HCT116 (cell line): ENCODE data around the gene S1PR2. TPM values are rescaled to one million over a fixed set of nuclear protein-coding genes. Genes with fewer than 3 reads are reported as not detected.

ENCODE experiments used
- ATAC-seq: fragments of 200-7000 bp; cut with Tn5 transposase; 2 replicates; pipeline ENCODE4 v1.9.1; 2020; ENCODE audit warnings: mild to moderate bottlenecking, moderate library complexity
- BruUV-seq: library from RNA; stranded (reverse); fragments of 400-500 nt; replicated peaks from 2 replicates; lab custom pipeline; 2021; lab: Mats Ljungman, UMichigan
- CTCF ChIA-PET: fragments of 300-600 bp; sonication (Branson Sonifier 250); formaldehyde crosslinking; loops from one replicate; lab custom pipeline; 2021; ENCODE audit warnings: antibody characterized with exemption; lab: Charles Lee
- POLR2A ChIA-PET: fragments of 300-600, 350-600 bp; sonication (Branson Sonifier 250); formaldehyde crosslinking; loops from one replicate; lab custom pipeline; 2021; ENCODE audit warnings: antibody characterized with exemption; lab: Charles Lee
- RAD21 ChIA-PET, 2 experiments: fragments of 300-600 bp; sonication (Branson Sonifier 250); formaldehyde crosslinking; loops; one replicate each; lab custom pipeline; 2023; ENCODE audit warnings: low total read pairs in 2 of 2; ENCODE audit not compliant: uncharacterized antibody in 2 of 2, unreplicated experiment in 2 of 2, low non-redundant PET in 1 of 2; lab: Charles Lee
- DNase-seq: peaks from one replicate; pipeline ENCODE4 v3.0.0-alpha.2; 2010; ENCODE audit warnings: low read depth, low spot score
- H2AFZ ChIP-seq: fragments of 200-600 bp; shearing (Covaris generic), sonication (generic); 2 replicates; pipeline ENCODE4 v1.6.1; 2017; ENCODE audit warnings: low read depth, mixed run types, mixed read lengths, antibody characterized with exemption, low read length; ENCODE audit not compliant: poor library complexity, severe bottlenecking
- H3K27ac ChIP-seq: 2 replicates; pipeline ENCODE4 v1.5.1; 2012; ENCODE audit warnings: low read depth, low read length
- H3K27me3 ChIP-seq: fragments of 200-600 bp; sonication (generic); 2 replicates; pipeline ENCODE4 v1.6.1; 2016; ENCODE audit warnings: mixed run types, low read length, mixed read lengths; ENCODE audit not compliant: insufficient read depth
- H3K36me3 ChIP-seq, 2 experiments: fragments of 200-500 bp in 1 of 2; fragments of 200-600 bp in 1 of 2; sonication (Bioruptor generic) in 1 of 2; sonication (generic) in 1 of 2; 2 replicates each; pipeline versions ENCODE4 v1.5.1 to v1.6.1; 2014 to 2016; ENCODE audit warnings: low read length in 2 of 2, inconsistent platforms in 1 of 2, mixed read lengths in 1 of 2, mixed run types in 1 of 2; ENCODE audit not compliant: insufficient read depth in 2 of 2, control insufficient read depth in 1 of 2
- H3K4me1 ChIP-seq, 2 experiments: fragments of 200-600 bp in 1 of 2; sonication (generic) in 1 of 2; 2 replicates each; pipeline versions ENCODE4 v1.5.1 to v1.6.1; 2012 to 2017; ENCODE audit warnings: low read length in 2 of 2, inconsistent platforms in 1 of 2, mild to moderate bottlenecking in 1 of 2, mixed read lengths in 1 of 2, mixed run types in 1 of 2, moderate library complexity in 1 of 2; ENCODE audit not compliant: insufficient read depth in 2 of 2, control insufficient read depth in 1 of 2
- H3K4me2 ChIP-seq: fragments of 200-600 bp; sonication (generic); 2 replicates; pipeline ENCODE4 v1.6.1; 2017; ENCODE audit warnings: mixed run types, low read length, mixed read lengths
- H3K4me3 ChIP-seq, 2 experiments: fragments of 200-600 bp in 1 of 2; sonication (generic) in 1 of 2; replicated peaks in 1 of 2; 2 replicates each; pipeline ENCODE4 v1.5.1; 2011 to 2016; ENCODE audit warnings: low read length in 2 of 2, control low read depth in 1 of 2, low read depth in 1 of 2, mild to moderate bottlenecking in 1 of 2, mixed read lengths in 1 of 2, mixed run types in 1 of 2
- H3K79me2 ChIP-seq: fragments of 200-600 bp; sonication (generic); 2 replicates; pipeline ENCODE4 v1.6.1; 2017; ENCODE audit warnings: mild to moderate bottlenecking, mixed run types, low read length, moderate library complexity, mixed read lengths; ENCODE audit not compliant: insufficient read depth
- H3K9ac ChIP-seq: fragments of 200-600 bp; sonication (generic); 2 replicates; pipeline ENCODE4 v1.6.1; 2016; ENCODE audit warnings: low read length, mixed read lengths
- H3K9me2 ChIP-seq: fragments of 200-600 bp; sonication (generic), shearing (Covaris generic); 2 replicates; pipeline ENCODE4 v1.6.1; 2017; ENCODE audit warnings: mixed run types, mild to moderate bottlenecking, moderate library complexity; ENCODE audit not compliant: insufficient read depth
- H3K9me3 ChIP-seq, 2 experiments: fragments of 200-500 bp in 1 of 2; fragments of 200-600 bp in 1 of 2; sonication (Bioruptor generic) in 1 of 2; sonication (generic) in 1 of 2; 2 replicates each; pipeline ENCODE4 v1.6.1; 2014 to 2017; ENCODE audit warnings: low read length in 2 of 2, mixed read lengths in 2 of 2, inconsistent platforms in 1 of 2, low read depth in 1 of 2, mild to moderate bottlenecking in 1 of 2, mixed run types in 1 of 2, moderate library complexity in 1 of 2; ENCODE audit not compliant: control insufficient read depth in 1 of 2, insufficient read depth in 1 of 2
- H4K20me1 ChIP-seq: fragments of 200-600 bp; sonication (generic), shearing (Covaris generic); 2 replicates; pipeline ENCODE4 v1.6.1; 2017; ENCODE audit warnings: mixed run types, mild to moderate bottlenecking, moderate library complexity; ENCODE audit not compliant: insufficient read depth
- CEBPB ChIP-seq: IDR thresholded peaks from 2 replicates; pipeline ENCODE4 v1.6.1; 2012; ENCODE audit warnings: low read depth
- ELF1 ChIP-seq: IDR thresholded peaks from 2 replicates; pipeline ENCODE4 v1.6.1; 2012; ENCODE audit warnings: low read depth, borderline replicate concordance
- FOSL1 ChIP-seq: IDR thresholded peaks from 2 replicates; pipeline ENCODE4 v1.6.1; 2012; ENCODE audit warnings: low read depth
- JUND ChIP-seq: IDR thresholded peaks from 2 replicates; pipeline ENCODE4 v1.6.1; 2012
- MAX ChIP-seq: IDR thresholded peaks from 2 replicates; pipeline ENCODE4 v1.6.1; 2012
- POLR2A ChIP-seq: IDR thresholded peaks from 2 replicates; pipeline ENCODE4 v1.7.0; 2011; ENCODE audit warnings: borderline replicate concordance; ENCODE audit not compliant: insufficient read depth, insufficient read length; ENCODE audit errors: extremely low read depth
- POLR2AphosphoS5 ChIP-seq: IDR thresholded peaks from 2 replicates; pipeline ENCODE4 v1.6.1; 2011; ENCODE audit warnings: mild to moderate bottlenecking, low read depth, low read length, moderate library complexity
- RAD21 ChIP-seq: IDR thresholded peaks from 2 replicates; pipeline ENCODE4 v1.6.1; 2012; ENCODE audit warnings: low read depth, mild to moderate bottlenecking
- SIN3A ChIP-seq: IDR thresholded peaks from 2 replicates; pipeline ENCODE4 v1.6.1; 2012; ENCODE audit warnings: low read depth
- YY1 ChIP-seq: IDR thresholded peaks from 2 replicates; pipeline ENCODE4 v1.6.1; 2011; ENCODE audit warnings: low read length, low read depth, moderate library complexity, mild to moderate bottlenecking; ENCODE audit not compliant: insufficient replicate concordance; ENCODE audit errors: extremely low read depth
- ZBTB33 ChIP-seq: IDR thresholded peaks from 2 replicates; pipeline ENCODE4 v1.6.1; 2011; ENCODE audit warnings: mild to moderate bottlenecking, low read length, moderate library complexity; ENCODE audit not compliant: insufficient replicate concordance; ENCODE audit errors: extremely low read depth
- ZFX ChIP-seq: fragments of 450-650 bp; IDR thresholded peaks from 2 replicates; pipeline ENCODE4 v1.6.1; 2017
- intact Hi-C: fragments of 100-400 bp; cut with micrococcal nuclease; formaldehyde crosslinking; loops from 2 replicates; pipeline ENCODE4 v1.10.0; 2022
- total RNA-seq: library from RNA; stranded (reverse); gene quantifications from one replicate; pipeline ENCODE4 v1.2.1, GENCODE V29; 2021; ENCODE audit not compliant: unreplicated experiment

S1PR2 gene
- total RNA-seq, 1 experiment from 2014 or later: 6.1 TPM

- ChIA-PET POLR2A (interaction anchor here (1.0 kb wide), 1 partner anchor 27 kb away, joined by 3 read pairs; no protein-coding TSS in a partner anchor), RAD21 (no interaction called here), CTCF (interaction anchor here (1.2 kb wide), 1 partner anchor 27 kb away, joined by 3 read pairs; no protein-coding TSS in a partner anchor)
- DNase-seq (no peak), ATAC-seq (no peak)
- peak overlapping the region; percentile 99 for H3K4me2 ChIP-seq
- peaks cover 6% of the 10 kb centered on the region; the same call in 1 of the 2 replicates for H3K79me2 ChIP-seq
- peaks cover 4 to 32% of the 10 kb centered on the region in 2 experiments; a peak in 3 of 4 replicates for H3K4me1 ChIP-seq
- no TSS peak for BruUV-seq
- H3K9me2 ChIP-seq: no peaks in the 10 kb centered on the region
- intact Hi-C loops: no loop called here
- H3K4me3 ChIP-seq: peak overlapping the region; percentile 78 to 83
- H3K36me3 ChIP-seq: no peaks in the 10 kb centered on the region
- H4K20me1 ChIP-seq: no peaks in the 10 kb centered on the region
- no peak overlapping the region for H2AFZ ChIP-seq
- no peaks in the 10 kb centered on the region for H3K9me3 ChIP-seq
- TF ChIP-seq ZFX (no peak), POLR2AphosphoS5 (no peak), YY1 (no peak), ELF1 (no peak), POLR2A (no peak), RAD21 (no peak)
- H3K27me3 ChIP-seq: no peaks in the 10 kb centered on the region
- H3K9ac ChIP-seq: peak overlapping the region; percentile 95
- H3K27ac ChIP-seq: 0 out of 2 replicates have a peak overlapping the region, but pooled peaks have one; percentile 35
These were observed 589 bp upstream of the S1PR2 start for GRCh38 chr19:10231612-10232228.

GRCh38 chr19:10230173-10230860 is 814 bp downstream of the S1PR2 start:
- H3K4me1 ChIP-seq: peaks cover 4 to 32% of the 10 kb centered on the region in 2 experiments; a peak in 3 of 4 replicates
- H3K9me2 ChIP-seq: no peaks in the 10 kb centered on the region
- peak overlapping the region; percentile 85; the same call in 1 of the 2 replicates for H3K27ac ChIP-seq
- H3K4me3 ChIP-seq: peak overlapping the region; percentile 78 to 83
- TF ChIP-seq ZBTB33 (no peak), SIN3A (no peak), JUND (no peak), POLR2A (no peak), MAX (no peak), CEBPB (no peak), FOSL1 (no peak), POLR2AphosphoS5 (no peak)
- H4K20me1 ChIP-seq: no peaks in the 10 kb centered on the region
- peaks cover 6% of the 10 kb centered on the region; the same call in 1 of the 2 replicates for H3K79me2 ChIP-seq
- POLR2A ChIA-PET: no interaction called here
- peak overlapping the region; percentile 32 for H2AFZ ChIP-seq
- H3K27me3 ChIP-seq: no peaks in the 10 kb centered on the region
- H3K36me3 ChIP-seq: no peaks in the 10 kb centered on the region
- RAD21 ChIA-PET: interaction anchor here in 1 of 2 experiments (0.5 kb wide), 1 partner anchor 29 kb away, joined by 6 read pairs; no protein-coding TSS in a partner anchor
- BruUV-seq: TSS peak; percentile 47
- ATAC-seq: no peak
- no peak for DNase-seq
- CTCF ChIA-PET: no interaction called here
- intact Hi-C loops: no loop called here
- no peaks in the 10 kb centered on the region for H3K9me3 ChIP-seq
- H3K9ac ChIP-seq: peak overlapping the region; percentile 95
- H3K4me2 ChIP-seq: peak overlapping the region; percentile 99
